GM12892 (cell line): ENCODE data around the gene LIFR.

Experiments
- POLR2A ChIP-seq: IDR thresholded peaks from 2 replicates; pipeline ENCODE4 v1.6.1; 2011; ENCODE audit warnings: low read depth, low read length, control low read depth
- POLR2AphosphoS5 ChIP-seq: IDR thresholded peaks from 2 replicates; pipeline ENCODE4 v1.6.1; 2011; ENCODE audit warnings: low read depth, low read length, control low read depth
- TAF1 ChIP-seq: IDR thresholded peaks from 2 replicates; pipeline ENCODE4 v1.6.1; 2011; ENCODE audit warnings: low read depth, mild to moderate bottlenecking, control low read depth, low read length, borderline replicate concordance

GRCh38 chr5:38441453-38442246, 114.8 kb downstream of the LIFR start:
- TF ChIP-seq TAF1 (no peak), POLR2A (no peak), POLR2AphosphoS5 (no peak)
